Measurements from ENCODE around the gene RNASE4.
"Not testable (repeated sequence)": the region's sequence is repeated elsewhere in the genome, so short reads cannot be mapped to it uniquely, and the experiment has no call there.

The RNASE4 gene

GRCh38 chr14:20733684-20734429 is 49.5 kb downstream of the RNASE4 start:
- TF ChIP-seq EZH2 (optimal IDR thresholded peaks at IDR 0.05; ENCODE audit: low read depth, low read length) (no peak), CTCF (IDR thresholded peaks at IDR 0.05; ENCODE audit: low read length) (no peak), EZH2phosphoT487 (IDR thresholded peaks at IDR 0.05; ENCODE audit: low read length) (no peak)
- Histone ChIP-seq H4K20me1 (ENCODE audit: insufficient read depth, low read length) (no peaks in the 10 kb centered on the region), H3K4me2 (ENCODE audit: low read depth, low read length) (no peak overlapping the region), H3K9me3 (replicated peaks; ENCODE audit: insufficient read depth, low read length) (no peaks in the 10 kb centered on the region), H3K4me1 (ENCODE audit: low read length) (no peaks in the 10 kb centered on the region), H3K9me2 (replicated peaks; ENCODE audit: insufficient read depth, low read length) (no peaks in the 10 kb centered on the region), H3K27me3 (replicated peaks; ENCODE audit: insufficient read depth, low read length) (no peaks in the 10 kb centered on the region), H3K4me3 (ENCODE audit: low read length) (no peak overlapping the region), H3K27ac (ENCODE audit: low read length) (no peak overlapping the region), H3F3A (ENCODE audit: insufficient read depth, low read length) (no peaks in the 10 kb centered on the region), H3K79me2 (ENCODE audit: low read length) (no peaks in the 10 kb centered on the region), H3K9ac (ENCODE audit: low read length) (no peak overlapping the region), H2AFZ (ENCODE audit: low read length) (no peak overlapping the region), H3K36me3 (replicated peaks; ENCODE audit: insufficient read depth, low read length) (no peaks in the 10 kb centered on the region)
- DNase-seq: no peak

GRCh38 chr14:20734430-20734806 is 50.1 kb downstream of the RNASE4 start:
- H3F3A ChIP-seq (ENCODE audit: insufficient read depth, low read length): no peaks in the 10 kb centered on the region
- TF ChIP-seq CTCF (IDR thresholded peaks at IDR 0.05; ENCODE audit: low read length) (no peak), EZH2phosphoT487 (IDR thresholded peaks at IDR 0.05; ENCODE audit: low read length) (no peak), EZH2 (optimal IDR thresholded peaks at IDR 0.05; ENCODE audit: low read depth, low read length) (no peak)
- H3K27ac ChIP-seq (ENCODE audit: low read length): no peak overlapping the region
- H2AFZ ChIP-seq (ENCODE audit: low read length): no peak overlapping the region
- H3K4me2 ChIP-seq (ENCODE audit: low read depth, low read length): no peak overlapping the region
- no peak for DNase-seq
- no peaks in the 10 kb centered on the region for H3K79me2 ChIP-seq (ENCODE audit: low read length)
- no peaks in the 10 kb centered on the region for H3K27me3 ChIP-seq (replicated peaks; ENCODE audit: insufficient read depth, low read length)
- H3K9ac ChIP-seq (ENCODE audit: low read length): no peak overlapping the region
- H4K20me1 ChIP-seq (ENCODE audit: insufficient read depth, low read length): no peaks in the 10 kb centered on the region
- no peaks in the 10 kb centered on the region for H3K9me2 ChIP-seq (replicated peaks; ENCODE audit: insufficient read depth, low read length)
- no peaks in the 10 kb centered on the region for H3K9me3 ChIP-seq (replicated peaks; ENCODE audit: insufficient read depth, low read length)
- no peaks in the 10 kb centered on the region for H3K36me3 ChIP-seq (replicated peaks; ENCODE audit: insufficient read depth, low read length)
- H3K4me1 ChIP-seq (ENCODE audit: low read length): no peaks in the 10 kb centered on the region
- no peak overlapping the region for H3K4me3 ChIP-seq (ENCODE audit: low read length)

- H3F3A ChIP-seq (ENCODE audit: insufficient read depth, low read length); H3K4me2 ChIP-seq (ENCODE audit: low read depth, low read length); H3K79me2 ChIP-seq (ENCODE audit: low read length); H3K4me3 ChIP-seq (ENCODE audit: low read length); H2AFZ ChIP-seq (ENCODE audit: low read length); H3K27me3 ChIP-seq (replicated peaks; ENCODE audit: insufficient read depth, low read length); H3K9me2 ChIP-seq (replicated peaks; ENCODE audit: insufficient read depth, low read length); H3K9ac ChIP-seq (ENCODE audit: low read length); H3K9me3 ChIP-seq (replicated peaks; ENCODE audit: insufficient read depth, low read length); H3K27ac ChIP-seq (ENCODE audit: low read length); H3K4me1 ChIP-seq (ENCODE audit: low read length); H4K20me1 ChIP-seq (ENCODE audit: insufficient read depth, low read length); H3K36me3 ChIP-seq (replicated peaks; ENCODE audit: insufficient read depth, low read length); DNase-seq: not testable (repeated sequence)
Measured at GRCh38 chr14:20738292-20738691, 53.9 kb downstream of the RNASE4 start.

GRCh38 chr14:20742132-20742531 is 57.8 kb downstream of the RNASE4 start:
- Histone ChIP-seq H3K4me2 (ENCODE audit: low read depth, low read length) (no peak overlapping the region), H3K9ac (ENCODE audit: low read length) (no peak overlapping the region)
- TF ChIP-seq EZH2phosphoT487 (IDR thresholded peaks at IDR 0.05; ENCODE audit: low read length) (no peak), EZH2 (optimal IDR thresholded peaks at IDR 0.05; ENCODE audit: low read depth, low read length) (no peak), CTCF (IDR thresholded peaks at IDR 0.05; ENCODE audit: low read length) (no peak)

More at GRCh38 chr14:20742132-20742531, 57.8 kb downstream of the RNASE4 start:
- DNase-seq: no peak
- Histone ChIP-seq H3K27ac (ENCODE audit: low read length) (no peak overlapping the region), H3K27me3 (replicated peaks; ENCODE audit: insufficient read depth, low read length) (no peaks in the 10 kb centered on the region), H3K9me2 (replicated peaks; ENCODE audit: insufficient read depth, low read length) (no peaks in the 10 kb centered on the region), H3F3A (ENCODE audit: insufficient read depth, low read length) (no peaks in the 10 kb centered on the region), H3K4me3 (ENCODE audit: low read length) (no peak overlapping the region), H4K20me1 (ENCODE audit: insufficient read depth, low read length) (no peaks in the 10 kb centered on the region), H2AFZ (ENCODE audit: low read length) (no peak overlapping the region), H3K4me1 (ENCODE audit: low read length) (no peaks in the 10 kb centered on the region), H3K79me2 (ENCODE audit: low read length) (no peaks in the 10 kb centered on the region), H3K9me3 (replicated peaks; ENCODE audit: insufficient read depth, low read length) (no peaks in the 10 kb centered on the region), H3K36me3 (replicated peaks; ENCODE audit: insufficient read depth, low read length) (no peaks in the 10 kb centered on the region)
